GM18907 (cell line): Measurements from ENCODE around the gene UBE2S.
"Not testable (repeated sequence)": the region's sequence is repeated elsewhere in the genome, so short reads cannot be mapped to it uniquely, and the experiment has no call there.

Experiments
- ATAC-seq: cut with Tn5 transposase; IDR thresholded peaks from one replicate; pipeline ENCODE4 v1.9.1; 2021; ENCODE audit warnings: mild to moderate bottlenecking, moderate library complexity; ENCODE audit not compliant: unreplicated experiment

The UBE2S gene

GRCh38 chr19:55407550-55407799, at the start of gene UBE2S:
UBE2S (minus strand) TSS chr19:55407788; CDS start chr19:55407589, 199 bp downstream.
- ATAC-seq = peak; percentile 28

DNA sequence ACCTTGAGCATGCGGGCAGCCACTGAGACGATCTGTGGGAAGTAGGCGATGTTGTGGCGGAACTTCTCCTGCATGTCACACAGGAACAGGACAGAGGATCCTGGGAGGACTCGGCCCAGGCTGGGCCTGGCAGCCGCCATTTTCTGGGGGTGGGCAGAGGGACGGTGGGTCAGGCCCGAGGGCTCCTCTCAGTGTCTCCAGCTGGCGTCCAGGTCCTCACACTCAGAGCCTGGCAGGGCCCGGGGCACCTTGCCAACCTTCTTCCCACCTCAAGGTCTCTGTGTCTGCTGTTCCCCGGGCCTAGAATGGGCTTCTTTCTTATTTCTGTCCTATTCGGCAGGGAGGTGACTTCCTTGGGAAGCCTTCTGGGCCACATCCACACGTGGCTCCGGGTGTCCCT, 48.8 kb upstream of the UBE2S start:
- no peak for ATAC-seq

DNA sequence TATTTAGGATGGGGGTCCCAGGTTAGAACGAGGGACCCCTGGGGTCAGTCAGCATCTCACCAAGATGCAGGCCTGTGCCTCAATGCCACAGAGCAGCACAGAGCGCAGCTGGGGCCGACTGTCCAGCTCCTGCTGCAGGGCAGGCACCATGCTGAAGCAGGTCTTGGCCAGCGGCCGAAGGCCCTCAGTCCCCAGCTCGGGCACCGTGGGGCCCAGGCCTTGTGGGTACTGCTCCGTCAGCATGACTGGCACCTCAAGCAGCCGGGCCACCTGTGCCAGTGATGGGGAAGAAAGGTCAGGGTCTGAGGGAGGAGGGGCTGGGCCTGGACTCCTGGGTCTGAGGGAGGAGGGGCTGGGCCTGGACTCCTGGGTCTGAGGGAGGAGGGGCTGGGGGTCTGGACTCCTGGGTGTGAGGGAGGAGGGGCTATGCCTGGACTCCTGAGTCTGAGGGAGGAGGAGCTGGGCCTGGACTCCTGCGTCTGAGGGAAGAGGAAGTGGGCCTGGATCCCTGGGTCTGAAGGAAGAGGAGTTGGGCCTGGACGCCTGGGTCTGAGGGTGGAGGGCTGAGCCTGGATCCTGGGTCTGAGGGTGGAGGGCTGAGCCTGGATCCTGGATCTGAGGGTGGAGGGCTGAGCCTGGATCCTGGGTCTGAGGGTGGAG, 48.1 kb upstream of the UBE2S start:
- ATAC-seq = no peak

- no peak for ATAC-seq
These were observed 47.2 kb upstream of the UBE2S start for GRCh38 chr19:55454787-55455243.

GRCh38 chr19:55453511-55454260, 46.1 kb upstream of the UBE2S start:
- no peak for ATAC-seq

DNA sequence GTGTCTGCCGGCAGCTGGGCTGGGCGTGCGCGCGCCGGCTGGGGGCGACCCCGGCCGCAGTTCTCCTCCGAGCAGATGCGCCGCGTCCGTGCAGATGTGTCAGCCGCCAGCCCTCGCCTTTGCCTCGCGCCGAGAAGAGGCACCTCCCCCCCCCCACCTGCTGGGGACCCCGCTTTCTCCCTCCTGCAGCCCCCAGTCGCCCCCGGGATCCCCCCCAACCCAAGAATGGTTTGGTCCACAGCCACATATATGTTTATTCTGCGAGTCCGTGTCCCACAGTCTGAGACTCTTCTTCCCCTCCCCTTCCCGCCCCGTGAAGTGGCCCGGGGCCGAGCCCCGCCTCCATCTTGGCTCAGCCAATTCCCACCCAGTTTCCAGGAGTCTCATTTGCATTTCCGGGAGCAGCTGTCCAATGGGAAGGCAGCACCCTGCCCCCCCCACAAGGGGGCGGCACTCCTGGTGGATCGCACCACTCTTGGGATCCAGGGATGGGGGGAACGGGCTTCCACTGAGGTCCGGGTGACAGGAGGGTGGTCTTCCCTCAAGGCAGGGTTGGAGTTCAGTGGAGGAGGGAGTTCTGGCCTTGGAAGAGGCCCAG, 45.3 kb upstream of the UBE2S start:
- ATAC-seq = no peak

GRCh38 chr19:55451965-55452748, 44.6 kb upstream of the UBE2S start:
- ATAC-seq = no peak

- ATAC-seq = no peak
These were observed 43.8 kb upstream of the UBE2S start for GRCh38 chr19:55451163-55451964.

GRCh38 chr19:55449469-55449868, 41.9 kb upstream of the UBE2S start:
- no peak for ATAC-seq

DNA sequence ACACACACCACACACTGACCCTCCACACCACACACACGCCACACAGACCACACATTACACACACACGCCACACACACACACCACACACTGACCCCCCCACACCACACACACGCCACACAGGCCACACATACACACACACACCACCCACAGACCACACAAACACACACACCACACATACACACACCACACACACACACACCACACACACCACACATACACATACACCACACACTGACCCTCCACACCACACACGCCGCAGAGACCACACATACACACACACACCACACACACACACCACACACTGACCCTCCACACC, 40.5 kb upstream of the UBE2S start:
- ATAC-seq = not testable (repeated sequence)

- no peak for ATAC-seq
These were observed 40.0 kb upstream of the UBE2S start for GRCh38 chr19:55447421-55448174.

- no peak for ATAC-seq
These were observed 38.5 kb upstream of the UBE2S start for GRCh38 chr19:55446060-55446459.

DNA sequence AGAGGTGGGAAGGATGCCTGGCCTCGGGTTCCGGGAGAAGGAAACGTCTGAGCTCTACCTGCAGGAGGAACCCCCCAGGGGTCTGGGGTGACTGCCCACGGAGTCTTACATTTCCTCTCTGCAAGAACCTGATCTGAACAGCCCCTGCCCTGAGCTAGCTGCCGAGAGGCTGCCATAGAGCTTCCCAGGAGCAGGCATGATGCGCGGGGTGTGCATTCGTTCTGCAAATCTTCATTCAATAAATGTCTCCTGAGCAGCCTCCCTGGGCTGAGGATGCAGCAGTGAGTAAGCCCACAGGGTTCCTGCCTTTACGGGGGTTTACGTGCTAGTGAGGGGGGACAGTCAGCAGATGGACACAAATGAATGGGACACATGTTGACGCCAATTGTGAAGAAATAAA, 37.1 kb upstream of the UBE2S start:
- ATAC-seq = no peak

DNA sequence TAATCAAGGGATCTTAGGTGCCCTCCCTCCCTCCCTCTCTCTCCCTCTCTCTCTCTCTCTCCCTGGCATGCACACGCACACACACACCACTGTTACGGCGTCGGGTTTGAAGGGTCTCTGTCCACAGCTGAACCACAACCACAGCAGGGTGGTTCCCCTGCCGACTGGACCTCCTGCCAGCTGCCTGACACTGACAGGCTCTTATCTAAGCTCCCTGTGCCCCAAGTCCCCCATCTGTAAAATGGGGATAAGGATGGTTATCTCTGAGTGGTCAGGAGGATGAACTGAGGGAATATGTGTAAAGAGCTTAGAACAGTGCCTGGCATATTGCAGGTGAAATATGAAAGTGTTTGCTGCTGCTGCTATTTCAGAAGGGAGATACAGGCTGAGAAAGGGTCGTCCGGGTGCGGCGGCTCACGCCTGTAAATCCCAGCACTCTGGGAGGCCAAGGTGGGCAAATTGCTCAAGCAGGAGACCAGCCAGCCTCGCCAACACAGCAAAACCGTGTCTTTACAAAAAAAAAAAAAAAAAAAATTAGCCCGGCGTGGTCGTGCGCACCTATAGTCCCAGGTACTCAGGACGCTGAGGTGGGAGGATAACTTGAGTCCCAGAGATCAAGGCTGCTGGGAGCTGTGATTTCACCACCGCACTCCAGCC, 36.4 kb upstream of the UBE2S start:
- ATAC-seq = no peak

GRCh38 chr19:55443045-55443823, 35.6 kb upstream of the UBE2S start, which contains the start of gene SHISA7:
SHISA7 (minus strand) TSS chr19:55443300; CDS start chr19:55442863, 437 bp downstream.
- ATAC-seq = no peak

- no peak for ATAC-seq
These were observed 34.9 kb upstream of the UBE2S start for GRCh38 chr19:55442372-55442961.

DNA sequence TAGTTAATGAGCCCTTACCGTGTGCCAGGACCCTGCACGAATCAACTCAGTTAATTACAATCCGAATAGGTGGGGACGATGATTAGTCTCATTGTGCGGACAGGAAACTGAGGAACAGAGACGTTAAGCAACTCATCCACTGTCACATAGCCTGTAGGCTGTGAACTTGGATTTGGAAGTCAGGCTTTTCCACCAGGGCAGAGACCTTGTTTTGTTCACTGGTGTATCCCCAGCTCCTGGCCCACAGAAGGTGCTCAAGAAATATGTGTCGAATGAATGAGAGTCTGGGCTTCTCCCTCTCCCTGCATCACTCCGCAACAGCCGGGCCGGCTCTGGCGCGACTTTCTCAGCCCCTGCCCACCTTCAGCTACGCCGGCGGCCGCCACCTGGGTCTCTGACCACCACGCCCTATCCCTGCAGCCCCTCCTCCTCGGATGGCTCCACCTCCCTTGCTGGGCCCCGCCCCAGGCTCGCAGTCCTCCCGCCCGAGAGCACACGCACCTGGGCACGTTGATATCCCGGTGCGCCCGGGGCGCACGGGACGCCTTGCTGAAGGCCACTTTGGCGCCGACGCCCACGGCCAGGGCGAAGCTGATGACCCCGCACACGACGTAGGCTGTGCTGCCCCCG, 34.2 kb upstream of the UBE2S start:
- ATAC-seq = no peak

DNA sequence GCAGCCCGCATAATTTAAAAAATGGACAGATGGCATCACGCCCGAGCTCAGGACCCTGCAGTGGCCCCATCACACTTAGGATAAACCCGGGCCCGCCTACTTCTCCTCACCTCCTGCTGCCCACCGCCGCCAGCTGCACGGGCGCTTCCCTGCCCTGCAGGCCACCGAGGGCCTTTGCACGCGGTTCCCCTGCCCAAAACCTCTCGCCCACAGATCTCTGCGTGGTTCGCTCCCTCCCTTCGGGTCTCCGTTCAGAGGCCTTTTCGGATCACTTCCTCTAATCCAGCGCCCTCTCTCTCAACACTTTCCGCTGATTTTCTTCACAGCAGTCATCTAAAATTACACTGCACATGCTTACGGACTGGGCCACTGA, 33.7 kb upstream of the UBE2S start:
- no peak for ATAC-seq
